B cell (primary cell): ENCODE measurements around the gene HBZ. TPM values are rescaled to one million over a fixed set of nuclear protein-coding genes. Genes with fewer than 3 reads are reported as not detected.

Experiments
- ATAC-seq: fragments of 200-7000 bp; cut with Tn5 transposase; one replicate; pipeline ENCODE4 v1.10.0; 2021; ENCODE audit warnings: low read depth, mild to moderate bottlenecking, moderate number of reproducible peaks, moderate library complexity
- CTCF ChIA-PET: fragments of 350-600 bp; sonication (Branson Sonifier 250); formaldehyde crosslinking; loops from one replicate; lab custom pipeline; 2021; ENCODE audit warnings: antibody characterized with exemption, inconsistent platforms; lab: Charles Lee
- POLR2A ChIA-PET: fragments of 350-600 bp; sonication (Branson Sonifier 250); formaldehyde crosslinking; loops from one replicate; lab custom pipeline; 2021; ENCODE audit warnings: antibody characterized with exemption; lab: Charles Lee
- DNase-seq: peaks from one replicate; pipeline ENCODE4 v3.0.0; 2013
- H2AFZ ChIP-seq: 2 replicates; pipeline ENCODE4 v1.6.1; 2012; ENCODE audit warnings: mild to moderate bottlenecking, low read depth, low read length; ENCODE audit not compliant: insufficient read depth, poor library complexity, severe bottlenecking
- H3K27ac ChIP-seq, 2 donors: 1 replicate in 1 of 2; 2 replicates in 1 of 2; pipeline ENCODE4 v1.5.1; 2012 to 2013; ENCODE audit warnings: low read length in 2 of 2, mild to moderate bottlenecking in 2 of 2, moderate library complexity in 1 of 2
- H3K27me3 ChIP-seq, 4 experiments: fragments of 200-600 bp in 1 of 4; sonication (generic) in 1 of 4; replicated peaks in 1 of 4; 1 replicate in 2 of 4; 2 replicates in 2 of 4; pipeline versions ENCODE4 v1.6.1 to v1.7.0; 2013 to 2016; ENCODE audit warnings: low read length in 3 of 4, mild to moderate bottlenecking in 2 of 4, mixed read lengths in 1 of 4, moderate library complexity in 1 of 4; ENCODE audit not compliant: insufficient read depth in 4 of 4, control insufficient read depth in 3 of 4; ENCODE audit errors: control extremely low read depth in 1 of 4
- H3K36me3 ChIP-seq, 2 experiments: replicated peaks in 1 of 2; 1 replicate in 1 of 2; 2 replicates in 1 of 2; pipeline versions ENCODE4 v1.6.1 to v1.7.1; 2013; ENCODE audit warnings: low read length in 1 of 2; ENCODE audit not compliant: insufficient read depth in 2 of 2, control insufficient read depth in 1 of 2; ENCODE audit errors: control extremely low read depth in 1 of 2, extremely low read depth in 1 of 2
- H3K4me1 ChIP-seq, 2 donors: fragments of 200-600 bp in 1 of 2; sonication (generic) in 1 of 2; 1 replicate in 1 of 2; 2 replicates in 1 of 2; pipeline versions ENCODE4 v1.5.1 to v1.6.1; 2013 to 2017; ENCODE audit warnings: low read length in 2 of 2; ENCODE audit not compliant: control insufficient read depth in 2 of 2, insufficient read depth in 2 of 2
- H3K4me2 ChIP-seq: replicated peaks from 2 replicates; pipeline ENCODE3; 2012; ENCODE audit warnings: mild to moderate bottlenecking, low read depth, low read length; ENCODE audit not compliant: poor library complexity, severe bottlenecking
- H3K4me3 ChIP-seq, 5 experiments: fragments of 200-600 bp in 1 of 5; sonication (generic) in 1 of 5; 1 replicate in 3 of 5; 2 replicates in 2 of 5; pipeline versions ENCODE4 v1.5.1 to v1.7.0; 2011 to 2016; ENCODE audit warnings: low read length in 4 of 5, mild to moderate bottlenecking in 4 of 5, low read depth in 2 of 5, control low read depth in 1 of 5, moderate library complexity in 1 of 5; ENCODE audit not compliant: insufficient read depth in 1 of 5; ENCODE audit errors: control extremely low read depth in 1 of 5, extremely low read depth in 1 of 5
- H3K79me2 ChIP-seq: fragments of 200-600 bp; sonication (generic); one replicate; pipeline ENCODE4 v1.6.0; 2016; ENCODE audit warnings: low read length; ENCODE audit not compliant: control insufficient read depth, insufficient read depth
- H3K9ac ChIP-seq: fragments of 200-600 bp; sonication (generic); 2 replicates; pipeline ENCODE4 v1.6.1; 2017; ENCODE audit warnings: mild to moderate bottlenecking, low read length, moderate library complexity
- H3K9me3 ChIP-seq, 3 donors: one replicate each; pipeline versions ENCODE4 v1.6.1 to v1.7.1; 2013; ENCODE audit warnings: low read length in 2 of 3; ENCODE audit not compliant: control insufficient read depth in 2 of 3, insufficient read depth in 1 of 3; ENCODE audit errors: control extremely low read depth in 1 of 3
- H4K20me1 ChIP-seq: 2 replicates; pipeline ENCODE4 v1.6.0; 2012; ENCODE audit warnings: mild to moderate bottlenecking, low read length; ENCODE audit not compliant: insufficient read depth, control insufficient read depth, poor library complexity, severe bottlenecking
- H3K27ac Mint-ChIP-seq: one replicate; pipeline ENCODE4 v1.8.0; 2021; ENCODE audit warnings: mixed read lengths
- H3K27me3 Mint-ChIP-seq: one replicate; pipeline ENCODE4 v1.8.0; 2021; ENCODE audit warnings: mixed read lengths
- H3K4me1 Mint-ChIP-seq: one replicate; pipeline ENCODE4 v1.8.0; 2021; ENCODE audit warnings: mixed read lengths
- H3K4me3 Mint-ChIP-seq: one replicate; pipeline ENCODE4 v1.8.0; 2021; ENCODE audit warnings: mixed read lengths
- H3K9me3 Mint-ChIP-seq: one replicate; pipeline ENCODE4 v1.8.0; 2022; ENCODE audit warnings: mixed read lengths; ENCODE audit not compliant: insufficient read depth
- EZH2 ChIP-seq: IDR thresholded peaks from 2 replicates; pipeline ENCODE4 v1.6.1; 2012; ENCODE audit warnings: borderline replicate concordance, low read depth, mild to moderate bottlenecking, moderate library complexity, low read length; ENCODE audit not compliant: insufficient read depth, poor library complexity, severe bottlenecking
- WGBS: methylation state at CpG from one replicate; pipeline ENCODE4 v1.1.5; 2013; ENCODE audit warnings: missing lambda C conversion rate; ENCODE audit not compliant: insufficient coverage; 5-methylcytosine and 5-hydroxymethylcytosine counted together
- intact Hi-C: fragments of 100-400 bp; cut with micrococcal nuclease; formaldehyde crosslinking; loops from one replicate; pipeline ENCODE4 v1.10.0; 2022
- polyA plus RNA-seq: library from polyadenylated mRNA; depleted of rRNA; stranded (reverse); fragments of >200 nt; gene quantifications from 2 replicates; pipeline ENCODE4 v1.2.3, GENCODE V29; 2012
- total RNA-seq, 2 donors: library from RNA; stranded (reverse); fragments of 120-200 nt in 1 of 2; gene quantifications; 1 replicate in 1 of 2; 2 replicates in 1 of 2; pipeline versions ENCODE4 v1.2.3 to v1.2.4, GENCODE V29; 2013 to 2022
- TF ChIP-seq, protein P1 (sequence below): fragments of 200-600 bp; IDR thresholded peaks from one replicate; pipeline ENCODE4 v1.8.0; 2022; ENCODE audit warnings: antibody characterized with exemption, mild to moderate bottlenecking

Gene HBZ
- total and polyA plus RNA-seq, 2 donors (not counting 1 experiment from before 2014, with no cell fraction given), result not detected

DNA sequence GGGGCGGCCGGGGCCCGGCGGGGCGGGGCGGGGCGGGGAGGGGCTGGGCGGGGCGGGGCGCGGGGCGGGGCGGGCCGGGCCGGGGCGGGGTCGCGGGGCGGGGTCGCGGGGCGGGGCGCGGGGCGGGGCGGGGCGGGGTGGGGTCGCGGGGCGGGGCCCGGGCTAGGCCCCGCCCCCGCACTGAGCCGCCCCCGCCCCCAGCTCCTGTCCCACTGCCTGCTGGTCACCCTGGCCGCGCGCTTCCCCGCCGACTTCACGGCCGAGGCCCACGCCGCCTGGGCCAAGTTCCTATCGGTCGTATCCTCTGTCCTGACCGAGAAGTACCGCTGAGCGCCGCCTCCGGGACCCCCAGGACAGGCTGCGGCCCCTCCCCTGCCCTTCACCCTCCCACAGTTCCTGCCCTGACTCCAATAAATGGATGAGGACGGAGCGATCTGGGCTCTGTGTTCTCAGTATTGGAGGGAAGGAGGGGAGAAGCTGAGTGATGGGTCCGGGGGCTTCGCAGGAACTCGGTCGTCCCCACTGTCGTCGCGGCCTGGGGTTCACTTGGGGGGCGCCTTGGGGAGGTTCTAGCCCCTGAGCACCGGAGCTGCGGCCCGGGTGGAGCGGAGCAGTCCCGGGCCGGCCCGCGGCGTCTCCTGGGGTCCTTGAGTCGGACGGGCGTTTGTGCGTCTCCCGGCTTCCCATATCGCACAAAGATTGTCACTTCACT, 12.5 kb downstream of the HBZ start:
- TF ChIP-seq, protein P1, sequence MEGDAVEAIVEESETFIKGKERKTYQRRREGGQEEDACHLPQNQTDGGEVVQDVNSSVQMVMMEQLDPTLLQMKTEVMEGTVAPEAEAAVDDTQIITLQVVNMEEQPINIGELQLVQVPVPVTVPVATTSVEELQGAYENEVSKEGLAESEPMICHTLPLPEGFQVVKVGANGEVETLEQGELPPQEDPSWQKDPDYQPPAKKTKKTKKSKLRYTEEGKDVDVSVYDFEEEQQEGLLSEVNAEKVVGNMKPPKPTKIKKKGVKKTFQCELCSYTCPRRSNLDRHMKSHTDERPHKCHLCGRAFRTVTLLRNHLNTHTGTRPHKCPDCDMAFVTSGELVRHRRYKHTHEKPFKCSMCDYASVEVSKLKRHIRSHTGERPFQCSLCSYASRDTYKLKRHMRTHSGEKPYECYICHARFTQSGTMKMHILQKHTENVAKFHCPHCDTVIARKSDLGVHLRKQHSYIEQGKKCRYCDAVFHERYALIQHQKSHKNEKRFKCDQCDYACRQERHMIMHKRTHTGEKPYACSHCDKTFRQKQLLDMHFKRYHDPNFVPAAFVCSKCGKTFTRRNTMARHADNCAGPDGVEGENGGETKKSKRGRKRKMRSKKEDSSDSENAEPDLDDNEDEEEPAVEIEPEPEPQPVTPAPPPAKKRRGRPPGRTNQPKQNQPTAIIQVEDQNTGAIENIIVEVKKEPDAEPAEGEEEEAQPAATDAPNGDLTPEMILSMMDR, result no peak
- no peak for TF ChIP-seq EZH2
- Histone ChIP-seq H3K4me3 (peak overlapping the region in 2 of 5 experiments; percentile 32 to 35), H3K36me3 (no peaks in the 10 kb centered on the region), H3K4me1 (peaks cover 18 to 23% of the 10 kb centered on the region in 2 donors), H3K79me2 (no peaks in the 10 kb centered on the region), H2AFZ (peak overlapping the region; percentile 50), H3K9me3 (peaks cover 0 to 13% (median 0%) of the 10 kb centered on the region in 3 donors), H3K27me3 (peaks cover 0 to 56% (median 20%) of the 10 kb centered on the region in 4 experiments), H4K20me1 (no peaks in the 10 kb centered on the region), H3K4me2 (peak overlapping the region; percentile 78), H3K9ac (peak overlapping the region; percentile 4), H3K27ac (no peak overlapping the region)
- no peaks in the 10 kb centered on the region for H3K9me3 Mint-ChIP-seq
- peak; percentile 55 for ATAC-seq
- WGBS, result 7% methylated on average over 46 of the region's 77 CpGs
- intact Hi-C loops, result no loop called here
- H3K4me1 Mint-ChIP-seq, result peaks cover 15% of the 10 kb centered on the region
- CTCF ChIA-PET, result no interaction called here
- POLR2A ChIA-PET, result no interaction called here
- peaks cover 42% of the 10 kb centered on the region for H3K27me3 Mint-ChIP-seq
- H3K4me3 Mint-ChIP-seq, result peak overlapping the region; percentile 41
- H3K27ac Mint-ChIP-seq, result no peak overlapping the region
- peak; percentile 42 for DNase-seq
